ENCODE results near the gene NAPG.
"Not testable (repeated sequence)": the region's sequence is repeated elsewhere in the genome, so short reads cannot be mapped to it uniquely, and the experiment has no call there.

Gene NAPG

GRCh38 chr18:10504723-10505122 is 21.1 kb upstream of the NAPG start:
- Histone ChIP-seq H3K27ac (replicated peaks) (no peak overlapping the region), H3K4me3 (replicated peaks; ENCODE audit: insufficient read depth, low read length) (no peak overlapping the region), H3K27me3 (ENCODE audit: insufficient read depth, poor library complexity, severe bottlenecking) (no peaks in the 10 kb centered on the region)
- no peak for DNase-seq (ENCODE audit: low read depth in 1 of 2, low spot score in 1 of 2)
- no peak for TF ChIP-seq POLR2AphosphoS5 (IDR thresholded peaks at IDR 0.05; ENCODE audit: low read depth)
- TF ChIP-seq GABPA (IDR thresholded peaks at IDR 0.05; ENCODE audit: low read depth) = no peak
- no peak for TF ChIP-seq SPI1 (IDR thresholded peaks at IDR 0.05; ENCODE audit: borderline replicate concordance, low read depth)
- TF ChIP-seq, protein P1, sequence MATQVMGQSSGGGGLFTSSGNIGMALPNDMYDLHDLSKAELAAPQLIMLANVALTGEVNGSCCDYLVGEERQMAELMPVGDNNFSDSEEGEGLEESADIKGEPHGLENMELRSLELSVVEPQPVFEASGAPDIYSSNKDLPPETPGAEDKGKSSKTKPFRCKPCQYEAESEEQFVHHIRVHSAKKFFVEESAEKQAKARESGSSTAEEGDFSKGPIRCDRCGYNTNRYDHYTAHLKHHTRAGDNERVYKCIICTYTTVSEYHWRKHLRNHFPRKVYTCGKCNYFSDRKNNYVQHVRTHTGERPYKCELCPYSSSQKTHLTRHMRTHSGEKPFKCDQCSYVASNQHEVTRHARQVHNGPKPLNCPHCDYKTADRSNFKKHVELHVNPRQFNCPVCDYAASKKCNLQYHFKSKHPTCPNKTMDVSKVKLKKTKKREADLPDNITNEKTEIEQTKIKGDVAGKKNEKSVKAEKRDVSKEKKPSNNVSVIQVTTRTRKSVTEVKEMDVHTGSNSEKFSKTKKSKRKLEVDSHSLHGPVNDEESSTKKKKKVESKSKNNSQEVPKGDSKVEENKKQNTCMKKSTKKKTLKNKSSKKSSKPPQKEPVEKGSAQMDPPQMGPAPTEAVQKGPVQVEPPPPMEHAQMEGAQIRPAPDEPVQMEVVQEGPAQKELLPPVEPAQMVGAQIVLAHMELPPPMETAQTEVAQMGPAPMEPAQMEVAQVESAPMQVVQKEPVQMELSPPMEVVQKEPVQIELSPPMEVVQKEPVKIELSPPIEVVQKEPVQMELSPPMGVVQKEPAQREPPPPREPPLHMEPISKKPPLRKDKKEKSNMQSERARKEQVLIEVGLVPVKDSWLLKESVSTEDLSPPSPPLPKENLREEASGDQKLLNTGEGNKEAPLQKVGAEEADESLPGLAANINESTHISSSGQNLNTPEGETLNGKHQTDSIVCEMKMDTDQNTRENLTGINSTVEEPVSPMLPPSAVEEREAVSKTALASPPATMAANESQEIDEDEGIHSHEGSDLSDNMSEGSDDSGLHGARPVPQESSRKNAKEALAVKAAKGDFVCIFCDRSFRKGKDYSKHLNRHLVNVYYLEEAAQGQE (IDR thresholded peaks at IDR 0.05; ENCODE audit: insufficient replicate concordance, low read depth) = no peak
- no peak for TF ChIP-seq CTCF (IDR thresholded peaks at IDR 0.05; ENCODE audit: insufficient read depth, low read length)

GRCh38 chr18:10505892-10506291 is 19.9 kb upstream of the NAPG start:
- not testable (repeated sequence) for H3K27ac ChIP-seq (replicated peaks); H3K27me3 ChIP-seq (ENCODE audit: insufficient read depth, poor library complexity, severe bottlenecking); DNase-seq (ENCODE audit: low read depth in 1 of 2, low spot score in 1 of 2); H3K4me3 ChIP-seq (replicated peaks; ENCODE audit: insufficient read depth, low read length)

GRCh38 chr18:10508591-10508990 is 17.2 kb upstream of the NAPG start:
- Histone ChIP-seq H3K4me3 (replicated peaks; ENCODE audit: insufficient read depth, low read length) (no peak overlapping the region), H3K27me3 (ENCODE audit: insufficient read depth, poor library complexity, severe bottlenecking) (no peaks in the 10 kb centered on the region), H3K27ac (replicated peaks) (no peak overlapping the region)
- DNase-seq (ENCODE audit: low read depth in 1 of 2, low spot score in 1 of 2) = no peak
- no peak for TF ChIP-seq SPI1 (IDR thresholded peaks at IDR 0.05; ENCODE audit: borderline replicate concordance, low read depth)
- TF ChIP-seq, protein P1 (IDR thresholded peaks at IDR 0.05; ENCODE audit: insufficient replicate concordance, low read depth) = no peak
- no peak for TF ChIP-seq CTCF (IDR thresholded peaks at IDR 0.05; ENCODE audit: insufficient read depth, low read length)
- TF ChIP-seq GABPA (IDR thresholded peaks at IDR 0.05; ENCODE audit: low read depth) = no peak

GRCh38 chr18:10511236-10511635 is 14.6 kb upstream of the NAPG start:
- no peak overlapping the region for H3K27ac ChIP-seq (replicated peaks)
- H3K4me3 ChIP-seq (replicated peaks; ENCODE audit: insufficient read depth, low read length) = no peak overlapping the region
- TF ChIP-seq GABPA (IDR thresholded peaks at IDR 0.05; ENCODE audit: low read depth) (no peak), SPI1 (IDR thresholded peaks at IDR 0.05; ENCODE audit: borderline replicate concordance, low read depth) (no peak), POLR2AphosphoS5 (IDR thresholded peaks at IDR 0.05; ENCODE audit: low read depth) (no peak), CTCF (IDR thresholded peaks at IDR 0.05; ENCODE audit: insufficient read depth, low read length) (no peak)
- TF ChIP-seq, protein P1 (IDR thresholded peaks at IDR 0.05; ENCODE audit: insufficient replicate concordance, low read depth) = no peak
- no peaks in the 10 kb centered on the region for H3K27me3 ChIP-seq (ENCODE audit: insufficient read depth, poor library complexity, severe bottlenecking)
- DNase-seq (ENCODE audit: low read depth in 1 of 2, low spot score in 1 of 2) = no peak
